HL-60 (cell line): ENCODE measurements around the gene CPZ.

Source experiments
- GABPA ChIP-seq: IDR thresholded peaks from 2 replicates; pipeline ENCODE4 v1.6.1; 2012; ENCODE audit warnings: low read depth
- POLR2AphosphoS5 ChIP-seq: IDR thresholded peaks from 2 replicates; pipeline ENCODE4 v1.6.1; 2012; ENCODE audit warnings: low read depth
- REST ChIP-seq: IDR thresholded peaks from 2 replicates; pipeline ENCODE4 v1.6.1; 2012; ENCODE audit warnings: low read depth; ENCODE audit not compliant: insufficient replicate concordance
- SPI1 ChIP-seq: IDR thresholded peaks from 2 replicates; pipeline ENCODE4 v1.6.1; 2012; ENCODE audit warnings: low read depth, mild to moderate bottlenecking, borderline replicate concordance
- TF ChIP-seq, protein P1 (sequence below): IDR thresholded peaks from one replicate; pipeline ENCODE4 v1.5.1; 2011; ENCODE audit warnings: low read length, control low read depth, inconsistent platforms; ENCODE audit not compliant: insufficient read depth

DNA sequence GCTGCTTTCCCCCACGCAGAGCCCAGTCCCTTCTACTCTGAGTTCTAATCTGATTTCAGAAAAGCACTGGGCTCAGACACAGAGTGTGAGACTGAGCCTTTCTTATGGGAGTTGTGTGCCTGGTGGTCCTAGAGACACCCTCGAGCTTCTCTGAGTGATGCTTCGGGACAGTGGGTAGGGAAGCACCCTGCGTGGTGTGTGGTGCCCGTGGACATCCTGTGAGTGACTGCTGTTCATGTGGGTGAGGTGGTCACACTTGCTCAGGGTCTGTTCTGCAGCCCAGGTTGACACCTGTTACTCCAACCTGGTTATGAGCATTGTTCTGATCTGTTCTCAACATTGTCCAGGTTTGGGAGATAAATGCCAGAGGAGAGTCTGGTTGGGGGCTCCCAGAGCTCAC lies 6.3 kb upstream of the CPZ start:
- TF ChIP-seq POLR2AphosphoS5 (no peak), SPI1 (no peak), REST (no peak), GABPA (no peak)
- TF ChIP-seq, protein P1, sequence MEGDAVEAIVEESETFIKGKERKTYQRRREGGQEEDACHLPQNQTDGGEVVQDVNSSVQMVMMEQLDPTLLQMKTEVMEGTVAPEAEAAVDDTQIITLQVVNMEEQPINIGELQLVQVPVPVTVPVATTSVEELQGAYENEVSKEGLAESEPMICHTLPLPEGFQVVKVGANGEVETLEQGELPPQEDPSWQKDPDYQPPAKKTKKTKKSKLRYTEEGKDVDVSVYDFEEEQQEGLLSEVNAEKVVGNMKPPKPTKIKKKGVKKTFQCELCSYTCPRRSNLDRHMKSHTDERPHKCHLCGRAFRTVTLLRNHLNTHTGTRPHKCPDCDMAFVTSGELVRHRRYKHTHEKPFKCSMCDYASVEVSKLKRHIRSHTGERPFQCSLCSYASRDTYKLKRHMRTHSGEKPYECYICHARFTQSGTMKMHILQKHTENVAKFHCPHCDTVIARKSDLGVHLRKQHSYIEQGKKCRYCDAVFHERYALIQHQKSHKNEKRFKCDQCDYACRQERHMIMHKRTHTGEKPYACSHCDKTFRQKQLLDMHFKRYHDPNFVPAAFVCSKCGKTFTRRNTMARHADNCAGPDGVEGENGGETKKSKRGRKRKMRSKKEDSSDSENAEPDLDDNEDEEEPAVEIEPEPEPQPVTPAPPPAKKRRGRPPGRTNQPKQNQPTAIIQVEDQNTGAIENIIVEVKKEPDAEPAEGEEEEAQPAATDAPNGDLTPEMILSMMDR = no peak
